Hair follicle dermal papilla cell (primary cell): ENCODE measurements around the gene TSSK2. TPM values are rescaled to one million over a fixed set of nuclear protein-coding genes. Genes with fewer than 3 reads are reported as not detected.

Experiments used
- total RNA-seq: library from RNA; depleted of rRNA; stranded (reverse); fragments of >200 nt; gene quantifications from 2 replicates; pipeline ENCODE4 v1.2.3, GENCODE V29; 2012

TSSK2 gene
- total RNA-seq = not detected in 2 replicates

GRCh38 chr22:19130959-19131684, at the start of gene TSSK2:
Gene TSSK2, plus strand, starts transcription at chr22:19131308. Its CDS starts 92 bp downstream, at chr22:19131400.

DNA sequence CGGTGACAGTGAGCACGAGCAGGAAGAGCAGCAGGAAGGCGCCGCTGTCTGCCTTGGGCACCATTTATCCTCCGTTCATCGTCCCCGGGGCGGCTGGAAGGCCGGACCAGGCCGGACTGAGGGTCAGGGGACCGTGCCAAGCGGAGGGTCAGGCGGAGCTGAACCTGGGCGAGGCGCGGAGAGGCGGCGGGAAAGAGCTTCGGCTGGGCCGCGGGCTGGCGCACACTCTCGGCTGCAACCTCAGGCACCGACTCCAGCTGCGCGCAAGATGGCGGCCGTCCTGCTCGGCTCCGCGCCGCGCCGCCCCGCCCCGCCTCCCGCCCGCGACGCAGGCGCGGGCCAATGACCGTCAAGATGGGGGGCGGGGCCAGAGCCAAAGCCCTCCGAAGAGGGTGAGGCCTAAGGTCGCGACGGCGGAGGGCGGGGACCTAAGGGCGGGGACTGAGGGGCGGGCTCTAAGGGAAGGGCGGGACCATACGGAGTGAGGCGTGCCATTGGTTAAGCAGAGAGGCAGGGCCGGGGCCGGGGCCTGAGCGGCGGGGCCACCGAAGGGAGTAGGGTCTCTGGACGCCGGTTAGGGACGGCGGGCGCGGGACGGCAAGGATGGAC, 8.9 kb upstream of the TSSK2 start, which contains the start of gene DGCR2:
Gene DGCR2 (minus strand): TSS at position 270 of the 609 bp plus-strand sequence. CDS start 206 bp downstream, at position 64.

GRCh38 chr22:19149991-19150390, 18.9 kb downstream of the TSSK2 start, which contains the start of gene GSC2:
Gene GSC2, minus strand, starts transcription at chr22:19150292. Its CDS starts 9 bp downstream, at chr22:19150283.

GRCh38 chr22:19178657-19179496, 47.8 kb downstream of the TSSK2 start, which contains the start of gene SLC25A1:
Gene SLC25A1, minus strand, starts transcription at chr22:19178736. Its CDS starts 63 bp downstream, at chr22:19178673.

Other genes starting within 250 kb of the TSSK2 start
- 1.3 and 2.4 TPM in 2 replicates for gene DGCR6, start 225.0 kb upstream of the TSSK2 start, total RNA-seq
- gene PRODH, start 195.0 kb upstream of the TSSK2 start, total RNA-seq = under 0.01 and 0.24 TPM in 2 replicates
- 55.7 and 63.8 TPM in 2 replicates for gene DGCR2, start 8.9 kb upstream of the TSSK2 start, total RNA-seq
- 14.2 and 18.3 TPM in 2 replicates for gene ESS2, start 13.3 kb downstream of the TSSK2 start, total RNA-seq
- gene GSC2, start 19.0 kb downstream of the TSSK2 start, total RNA-seq = not detected in 2 replicates
- gene SLC25A1, start 47.4 kb downstream of the TSSK2 start, total RNA-seq = 136 and 177 TPM in 2 replicates
- 7.5 and 8.6 TPM in 2 replicates for gene CLTCL1, start 160.4 kb downstream of the TSSK2 start, total RNA-seq